OCI-LY3 (cell line): Measurements from ENCODE around the gene SCD5.

Source experiments
- H2AFZ ChIP-seq: fragments of 200-600, 300-600 bp; shearing (Covaris generic); 2 replicates; pipeline ENCODE4 v1.6.0; 2014; ENCODE audit warnings: antibody characterized with exemption, low read depth, low read length
- H3K27ac ChIP-seq: fragments of 200-600, 300-600 bp; sonication (generic); 2 replicates; pipeline ENCODE4 v1.5.1; 2014; ENCODE audit warnings: mild to moderate bottlenecking, low read length, moderate library complexity, mixed read lengths
- H3K27me3 ChIP-seq: fragments of 200-600, 300-600 bp; sonication (generic); 2 replicates; pipeline ENCODE4 v1.6.1; 2014; ENCODE audit warnings: low read depth, low read length, mixed read lengths
- H3K36me3 ChIP-seq: fragments of 200-600, 300-600 bp; sonication (generic); replicated peaks from 2 replicates; pipeline ENCODE3; 2014; ENCODE audit warnings: low read depth, low read length, mixed read lengths
- H3K4me1 ChIP-seq: fragments of 300-600, 200-600 bp; sonication (generic); 2 replicates; pipeline ENCODE4 v1.6.1; 2014; ENCODE audit warnings: low read length, mixed read lengths
- H3K4me2 ChIP-seq: fragments of 200-600, 300-600 bp; sonication (generic); 2 replicates; pipeline ENCODE4 v1.6.1; 2014; ENCODE audit warnings: low read length, mixed read lengths
- H3K4me3 ChIP-seq: fragments of 300-600, 200-600 bp; sonication (generic); 2 replicates; pipeline ENCODE4 v1.5.1; 2014; ENCODE audit warnings: antibody characterized with exemption, mild to moderate bottlenecking, low read length, moderate library complexity
- H3K79me2 ChIP-seq: fragments of 300-600, 200-600 bp; shearing (Covaris generic); 2 replicates; pipeline ENCODE4 v1.6.1; 2014; ENCODE audit warnings: mild to moderate bottlenecking, low read length, mixed read lengths
- H3K9ac ChIP-seq: fragments of 300-600, 200-600 bp; shearing (Covaris generic); 2 replicates; pipeline ENCODE4 v1.6.0; 2014; ENCODE audit warnings: mild to moderate bottlenecking, low read length, moderate library complexity
- H3K9me3 ChIP-seq: fragments of 200-600, 300-600 bp; shearing (Covaris generic); 2 replicates; pipeline ENCODE4 v1.6.1; 2014; ENCODE audit warnings: low read length, mixed read lengths; ENCODE audit not compliant: insufficient read depth
- H4K20me1 ChIP-seq: fragments of 200-600, 300-600 bp; sonication (generic); 2 replicates; pipeline ENCODE4 v1.6.1; 2016; ENCODE audit warnings: low read length, mixed read lengths; ENCODE audit not compliant: insufficient read depth
- EZH2phosphoT487 ChIP-seq: fragments of 200-600 bp; shearing (Covaris generic); IDR thresholded peaks from 2 replicates; pipeline ENCODE4 v1.6.1; 2018; ENCODE audit warnings: antibody characterized with exemption, mixed run types, low read depth
- TF ChIP-seq, protein P1 (sequence below): fragments of 200-600, 300-600 bp; sonication (generic); IDR thresholded peaks from 2 replicates; pipeline ENCODE4 v1.5.1; 2014; ENCODE audit warnings: antibody characterized with exemption, low read length, low read depth

SCD5 gene

DNA sequence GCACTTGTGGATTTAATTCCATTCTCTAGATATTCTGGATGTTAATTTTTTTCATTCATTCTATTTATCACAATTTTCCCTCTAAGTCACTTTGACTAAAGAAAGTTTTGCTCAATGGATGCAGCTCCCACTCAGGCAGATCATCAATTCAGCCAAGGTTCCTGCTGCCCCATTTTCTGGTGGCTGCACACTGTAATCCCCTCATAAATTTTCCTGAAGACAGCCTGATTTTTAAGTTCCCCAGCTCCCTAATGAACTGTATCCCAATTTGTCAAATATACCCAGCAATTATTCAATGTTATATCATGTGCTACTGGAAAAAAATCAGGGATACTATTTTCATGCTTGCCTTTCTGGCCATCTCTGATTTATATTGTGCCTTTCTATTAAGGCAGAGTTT, 61.2 kb downstream of the SCD5 start:
- H3K36me3 ChIP-seq, result no peaks in the 10 kb centered on the region
- H3K9ac ChIP-seq, result no peak overlapping the region
- TF ChIP-seq, protein P1, sequence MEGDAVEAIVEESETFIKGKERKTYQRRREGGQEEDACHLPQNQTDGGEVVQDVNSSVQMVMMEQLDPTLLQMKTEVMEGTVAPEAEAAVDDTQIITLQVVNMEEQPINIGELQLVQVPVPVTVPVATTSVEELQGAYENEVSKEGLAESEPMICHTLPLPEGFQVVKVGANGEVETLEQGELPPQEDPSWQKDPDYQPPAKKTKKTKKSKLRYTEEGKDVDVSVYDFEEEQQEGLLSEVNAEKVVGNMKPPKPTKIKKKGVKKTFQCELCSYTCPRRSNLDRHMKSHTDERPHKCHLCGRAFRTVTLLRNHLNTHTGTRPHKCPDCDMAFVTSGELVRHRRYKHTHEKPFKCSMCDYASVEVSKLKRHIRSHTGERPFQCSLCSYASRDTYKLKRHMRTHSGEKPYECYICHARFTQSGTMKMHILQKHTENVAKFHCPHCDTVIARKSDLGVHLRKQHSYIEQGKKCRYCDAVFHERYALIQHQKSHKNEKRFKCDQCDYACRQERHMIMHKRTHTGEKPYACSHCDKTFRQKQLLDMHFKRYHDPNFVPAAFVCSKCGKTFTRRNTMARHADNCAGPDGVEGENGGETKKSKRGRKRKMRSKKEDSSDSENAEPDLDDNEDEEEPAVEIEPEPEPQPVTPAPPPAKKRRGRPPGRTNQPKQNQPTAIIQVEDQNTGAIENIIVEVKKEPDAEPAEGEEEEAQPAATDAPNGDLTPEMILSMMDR, result no peak
- TF ChIP-seq EZH2phosphoT487, result no peak
- no peak overlapping the region for H3K4me3 ChIP-seq
- no peak overlapping the region for H3K4me2 ChIP-seq
- H3K4me1 ChIP-seq, result peaks cover 16% of the 10 kb centered on the region
- no peaks in the 10 kb centered on the region for H3K27me3 ChIP-seq
- no peak overlapping the region for H3K27ac ChIP-seq
- no peaks in the 10 kb centered on the region for H3K79me2 ChIP-seq
- H3K9me3 ChIP-seq, result no peaks in the 10 kb centered on the region
- no peaks in the 10 kb centered on the region for H4K20me1 ChIP-seq
- H2AFZ ChIP-seq, result no peak overlapping the region

DNA sequence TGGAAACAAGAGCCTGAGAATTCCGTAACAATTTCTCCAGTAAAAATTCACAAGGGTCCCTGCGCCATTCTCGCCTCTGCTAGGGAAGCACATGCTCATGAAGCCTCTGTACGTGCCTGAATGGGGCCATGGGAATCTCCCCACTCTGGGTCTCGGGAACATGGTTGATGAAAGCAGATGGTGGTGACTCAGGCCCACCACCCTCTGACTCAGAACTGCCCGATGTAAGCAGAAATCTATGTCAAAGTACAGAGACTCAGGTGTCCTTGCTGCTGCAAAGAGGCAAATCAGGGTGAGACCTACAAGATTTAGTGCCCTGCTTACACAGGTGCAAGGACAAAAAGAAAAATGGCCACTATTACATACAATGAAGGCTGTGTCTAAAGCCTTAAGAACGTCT, 65.0 kb downstream of the SCD5 start:
- no peak overlapping the region for H3K4me3 ChIP-seq
- no peaks in the 10 kb centered on the region for H3K36me3 ChIP-seq
- H3K9ac ChIP-seq, result no peak overlapping the region
- no peak overlapping the region for H2AFZ ChIP-seq
- no peak overlapping the region for H3K4me2 ChIP-seq
- H3K27ac ChIP-seq, result no peak overlapping the region
- TF ChIP-seq, protein P1, result no peak
- TF ChIP-seq EZH2phosphoT487, result no peak
- no peaks in the 10 kb centered on the region for H3K79me2 ChIP-seq
- H3K4me1 ChIP-seq, result peaks cover 14% of the 10 kb centered on the region
- no peaks in the 10 kb centered on the region for H4K20me1 ChIP-seq
- no peaks in the 10 kb centered on the region for H3K27me3 ChIP-seq
- H3K9me3 ChIP-seq, result no peaks in the 10 kb centered on the region

DNA sequence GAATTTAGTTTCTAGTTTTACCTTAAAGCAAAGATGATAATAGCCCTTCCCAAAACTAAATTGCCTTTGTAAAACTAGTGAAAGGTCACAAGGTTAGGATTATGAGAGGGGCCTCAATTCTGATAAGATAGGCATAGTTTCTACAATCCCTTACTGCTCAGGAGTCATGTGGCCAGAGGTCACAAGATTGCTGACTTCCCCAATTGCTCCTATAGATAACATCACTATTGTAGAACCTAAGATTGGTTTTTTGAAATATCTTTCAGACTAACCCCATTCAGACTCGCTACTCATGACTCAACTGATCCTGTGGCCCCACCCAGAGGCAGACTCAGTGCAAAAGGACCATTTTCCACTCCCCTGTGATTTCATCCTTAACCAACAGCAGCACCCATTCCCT, 70.3 kb downstream of the SCD5 start:
- Histone ChIP-seq H3K27me3 (no peaks in the 10 kb centered on the region), H3K4me2 (no peak overlapping the region), H3K9me3 (no peaks in the 10 kb centered on the region), H4K20me1 (no peaks in the 10 kb centered on the region), H3K27ac (no peak overlapping the region), H3K9ac (no peak overlapping the region), H3K79me2 (no peaks in the 10 kb centered on the region), H3K4me1 (peaks cover 4% of the 10 kb centered on the region), H3K36me3 (no peaks in the 10 kb centered on the region), H3K4me3 (no peak overlapping the region), H2AFZ (no peak overlapping the region)
- TF ChIP-seq, protein P1, result no peak
- no peak for TF ChIP-seq EZH2phosphoT487

DNA sequence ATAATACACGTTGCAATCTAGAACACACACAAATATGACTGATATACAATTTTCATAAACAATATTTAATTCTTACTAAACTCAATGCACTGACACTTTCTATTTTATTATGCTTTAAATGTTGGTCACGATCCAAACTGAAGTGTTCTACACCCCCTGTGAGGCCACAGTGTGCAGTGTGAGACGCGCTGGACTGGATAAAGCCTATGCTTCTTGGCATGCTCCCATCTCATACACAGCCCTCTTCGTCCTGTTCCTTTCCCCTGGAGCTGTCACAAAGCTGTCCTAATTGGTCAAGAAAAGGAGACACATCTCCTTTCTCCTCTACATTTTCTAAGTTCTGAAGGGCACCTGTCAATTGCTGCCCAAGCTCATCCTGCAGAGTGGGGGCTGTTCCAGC, 72.0 kb downstream of the SCD5 start:
- H2AFZ ChIP-seq, result no peak overlapping the region
- H3K36me3 ChIP-seq, result no peaks in the 10 kb centered on the region
- no peak overlapping the region for H3K4me3 ChIP-seq
- TF ChIP-seq, protein P1, result no peak
- TF ChIP-seq EZH2phosphoT487, result no peak
- H3K9ac ChIP-seq, result no peak overlapping the region
- H3K27ac ChIP-seq, result no peak overlapping the region
- peaks cover 4% of the 10 kb centered on the region for H3K4me1 ChIP-seq
- no peak overlapping the region for H3K4me2 ChIP-seq
- H4K20me1 ChIP-seq, result no peaks in the 10 kb centered on the region
- H3K9me3 ChIP-seq, result no peaks in the 10 kb centered on the region
- H3K27me3 ChIP-seq, result no peaks in the 10 kb centered on the region
- no peaks in the 10 kb centered on the region for H3K79me2 ChIP-seq
